Activated CD4-positive, alpha-beta T cell treated with anti-CD3 and anti-CD28 coated beads, Interleukin-2, amount 50 U/mL, for 1 hour (primary cell): ENCODE measurements around the gene PRKX.
"Not testable (repeated sequence)": the region's sequence is repeated elsewhere in the genome, so short reads cannot be mapped to it uniquely, and the experiment has no call there.

Source experiments
- DNase-seq: peaks from one replicate; pipeline ENCODE4 v3.0.0-alpha.2; 2020

Gene PRKX

DNA sequence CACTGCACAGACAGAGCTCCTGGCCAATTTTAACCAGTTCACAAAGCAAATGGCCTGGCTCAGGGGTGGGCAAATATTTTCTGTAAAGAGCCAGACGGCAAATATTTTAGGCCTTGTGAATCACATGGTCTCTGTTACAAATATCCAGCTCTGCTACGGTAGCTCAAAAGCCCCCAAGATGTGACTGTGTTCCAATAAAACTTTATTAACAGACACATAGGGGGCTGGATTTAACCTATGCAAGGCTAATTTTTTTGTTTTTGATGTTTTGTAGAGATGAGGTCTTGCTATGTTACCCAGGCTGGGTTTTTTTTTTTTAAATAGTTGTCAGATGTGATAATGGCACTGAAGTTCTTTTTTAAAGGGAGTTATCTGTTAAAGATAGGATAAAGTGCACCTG is 65.4 kb downstream of the PRKX start:
- DNase-seq, result no peak

DNA sequence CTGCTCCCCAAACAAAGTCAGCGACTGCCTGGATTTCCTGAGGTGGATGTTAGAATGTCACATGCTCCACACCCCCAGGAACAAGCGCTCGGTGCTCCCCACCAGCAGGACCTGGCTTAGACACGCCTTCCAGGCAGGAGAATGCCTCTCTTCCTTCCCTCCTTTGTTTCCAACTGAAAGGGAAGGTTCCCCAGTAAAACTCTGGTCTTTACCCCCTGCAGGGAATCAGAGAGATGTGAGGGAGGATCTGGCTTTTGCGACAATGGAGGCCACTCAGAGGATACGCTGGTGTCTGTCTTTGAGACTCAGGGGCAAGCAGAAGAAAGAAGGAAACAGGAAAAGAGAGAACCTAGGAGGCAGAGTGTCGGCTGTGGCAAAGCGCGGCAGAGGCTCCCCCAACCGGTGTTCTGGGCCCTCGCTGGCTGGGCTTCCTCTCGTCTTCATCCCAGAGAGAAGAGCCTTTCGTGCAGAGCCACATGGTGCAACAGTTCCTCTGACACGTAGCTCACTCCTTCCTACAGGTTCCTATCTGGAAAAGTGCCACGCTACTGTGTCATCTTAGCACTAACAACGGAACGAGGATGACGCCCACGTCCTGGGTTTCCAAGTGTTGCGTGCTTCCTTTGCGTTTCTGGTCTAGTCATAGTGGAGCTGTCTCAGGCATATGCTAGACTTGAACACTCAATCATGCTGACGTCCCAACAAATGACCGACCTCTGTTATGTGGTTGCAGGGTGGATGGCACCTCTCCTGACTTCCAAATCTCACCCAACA is 73.4 kb downstream of the PRKX start:
- DNase-seq, result not testable (repeated sequence)

DNA sequence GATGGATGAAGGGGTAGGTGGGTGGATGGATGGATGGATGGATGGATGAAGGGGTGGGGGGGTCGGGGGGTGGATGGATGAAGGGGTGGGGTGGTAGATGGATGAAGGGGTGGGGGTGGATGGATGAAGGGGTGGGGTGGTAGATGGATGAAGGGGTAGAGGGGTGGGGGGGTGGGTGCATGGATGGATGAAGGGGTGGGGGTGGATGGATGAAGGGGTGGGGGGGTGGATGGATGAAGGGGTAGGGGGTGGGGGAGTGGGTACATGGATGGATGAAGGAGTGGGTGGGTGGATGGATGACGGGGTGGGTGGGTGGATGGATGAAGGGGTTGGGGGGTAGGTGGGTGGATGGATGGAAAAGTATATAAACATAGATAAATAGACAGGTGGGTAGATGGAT is 74.2 kb downstream of the PRKX start:
- DNase-seq, result no peak

DNA sequence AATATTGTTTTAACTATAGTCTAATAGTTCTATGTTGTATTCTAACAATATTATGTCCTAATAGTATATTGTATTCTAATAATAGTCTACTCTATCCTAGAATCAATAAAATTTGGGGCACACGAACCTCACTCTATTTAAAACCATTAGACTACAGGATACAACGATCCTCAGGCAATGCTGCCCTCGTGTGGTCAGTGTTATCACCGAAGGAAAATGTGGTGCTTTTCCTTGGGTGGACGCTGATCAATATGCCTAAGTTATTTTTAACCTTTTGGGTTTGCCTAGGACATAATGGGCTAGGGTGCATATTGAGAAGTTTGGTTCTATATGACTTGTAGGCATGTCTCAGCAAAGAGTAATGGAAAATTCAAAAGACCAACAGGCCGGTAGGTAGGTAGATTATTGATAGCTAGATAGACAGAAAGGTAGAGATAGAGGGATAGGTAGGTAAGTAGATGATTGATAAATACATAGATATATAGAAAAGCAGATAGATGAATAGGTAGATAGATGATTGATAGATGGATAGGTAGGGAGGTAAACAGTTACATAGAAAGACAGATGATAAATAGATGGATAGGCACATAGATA is 75.1 kb downstream of the PRKX start:
- peak; percentile 9 for DNase-seq

DNA sequence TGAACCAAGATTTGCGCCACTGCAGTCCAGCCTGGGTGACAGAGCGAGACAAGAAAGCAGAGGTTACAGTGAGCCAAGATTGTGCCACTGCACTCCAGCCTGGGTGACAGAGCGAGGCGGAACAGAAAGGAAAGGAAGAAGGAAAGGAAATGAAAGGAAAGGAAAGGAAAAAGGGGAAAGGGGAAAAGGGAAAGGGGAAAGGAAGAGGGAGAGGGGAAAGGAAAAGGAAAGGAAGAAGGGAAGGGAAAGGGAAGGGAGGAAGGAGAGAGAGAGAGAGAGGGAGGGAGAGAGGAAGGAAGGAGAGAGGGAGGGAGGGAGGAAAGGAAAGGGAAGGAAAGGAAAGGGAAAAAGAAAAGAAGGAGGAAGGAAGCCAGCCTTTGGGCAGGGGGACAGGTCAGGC is 76.6 kb downstream of the PRKX start:
- DNase-seq, result no peak

DNA sequence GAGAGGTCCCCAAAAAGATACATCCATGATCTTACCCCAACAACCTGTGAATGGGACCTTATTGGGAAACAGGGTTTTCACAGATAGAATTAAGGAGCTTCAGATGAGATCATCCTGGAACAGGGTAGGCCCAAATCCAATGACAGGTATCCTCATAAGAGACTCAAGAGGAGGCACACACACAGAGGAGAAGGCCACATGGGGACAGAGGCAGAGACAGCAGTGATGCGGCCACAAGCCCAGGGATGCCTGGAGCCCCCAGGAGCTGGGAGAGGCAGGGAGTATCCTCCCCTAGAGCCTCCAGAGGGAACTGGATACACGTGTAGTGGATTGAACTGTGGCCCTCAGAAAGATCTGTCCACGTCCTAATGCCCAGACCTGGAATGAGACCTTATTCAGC is 82.3 kb downstream of the PRKX start:
- DNase-seq, result no peak

DNA sequence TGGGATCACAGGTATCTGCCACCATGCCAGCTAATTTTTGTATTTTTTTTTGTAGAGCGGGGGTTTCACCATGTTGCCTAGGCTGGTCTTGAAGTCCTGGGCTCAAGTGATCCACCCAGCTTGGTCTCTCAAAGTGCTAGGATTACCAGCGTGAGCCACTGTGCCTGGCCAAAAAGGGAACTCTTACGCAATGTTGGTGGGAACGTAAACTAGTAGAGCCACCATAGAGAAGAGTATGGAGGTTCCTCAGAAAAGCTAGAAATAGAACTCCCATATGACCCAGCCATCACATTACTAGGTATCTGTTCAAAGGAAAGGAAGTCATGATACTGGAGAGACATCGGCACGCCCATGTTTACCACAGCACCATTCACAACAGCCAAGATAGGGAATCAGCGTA is 85.9 kb downstream of the PRKX start:
- DNase-seq, result no peak

DNA sequence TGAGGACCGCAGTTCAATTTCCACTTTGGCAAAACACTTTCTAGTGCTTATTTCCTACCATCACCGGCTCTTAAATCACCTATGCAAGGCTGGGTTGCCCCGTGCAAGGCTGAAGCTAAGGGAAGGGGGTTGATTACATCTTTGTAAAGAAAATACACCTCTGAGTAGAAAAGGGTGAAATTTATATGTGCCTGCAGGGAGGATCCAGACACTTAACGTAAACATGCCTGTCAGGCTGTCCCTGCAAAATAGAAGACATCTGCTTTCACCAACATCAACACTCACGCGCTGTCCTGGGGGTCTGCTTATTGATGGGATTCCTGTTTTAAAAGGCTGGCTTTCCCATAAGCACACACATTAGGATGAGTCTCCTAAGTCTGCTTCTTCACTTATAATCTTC is 92.0 kb downstream of the PRKX start:
- no peak for DNase-seq

DNA sequence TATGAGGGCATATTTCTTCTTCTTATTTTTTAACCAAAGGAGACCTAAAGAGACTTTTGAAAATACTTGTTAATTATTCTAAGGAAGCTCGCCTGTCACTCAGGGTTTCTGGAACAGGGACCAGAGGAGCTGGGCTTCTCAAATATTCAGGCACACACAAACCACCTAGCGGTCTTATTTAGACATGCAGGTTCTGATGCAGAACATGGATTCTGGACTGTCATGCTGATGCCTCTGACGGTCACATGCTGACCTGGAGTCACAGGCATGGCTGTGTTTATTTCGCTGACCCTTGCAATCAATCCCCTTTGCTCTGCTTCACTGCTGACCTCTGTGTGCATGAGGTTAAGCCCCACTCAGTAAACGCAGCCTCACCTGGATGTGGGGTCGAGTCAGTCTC is 101.7 kb downstream of the PRKX start:
- not testable (repeated sequence) for DNase-seq

DNA sequence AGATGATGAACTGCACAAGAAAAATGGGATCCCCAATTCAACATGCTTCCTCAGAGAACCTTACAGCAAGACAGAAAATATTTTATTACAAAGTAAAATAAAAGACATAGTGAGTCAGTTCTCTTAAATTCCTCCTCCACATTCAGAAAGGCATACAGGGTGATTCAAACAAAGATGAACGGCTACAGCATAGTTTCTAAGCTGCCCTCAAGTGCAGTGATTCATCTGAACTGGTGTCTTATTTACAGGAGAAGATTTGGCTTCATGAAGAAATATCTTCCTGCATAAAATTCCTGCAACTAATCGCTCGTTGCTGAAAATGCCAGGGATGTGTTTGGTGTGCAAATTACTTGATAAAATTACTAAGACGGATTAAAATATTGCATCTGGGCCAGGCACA is 103.6 kb downstream of the PRKX start:
- no peak for DNase-seq

DNA sequence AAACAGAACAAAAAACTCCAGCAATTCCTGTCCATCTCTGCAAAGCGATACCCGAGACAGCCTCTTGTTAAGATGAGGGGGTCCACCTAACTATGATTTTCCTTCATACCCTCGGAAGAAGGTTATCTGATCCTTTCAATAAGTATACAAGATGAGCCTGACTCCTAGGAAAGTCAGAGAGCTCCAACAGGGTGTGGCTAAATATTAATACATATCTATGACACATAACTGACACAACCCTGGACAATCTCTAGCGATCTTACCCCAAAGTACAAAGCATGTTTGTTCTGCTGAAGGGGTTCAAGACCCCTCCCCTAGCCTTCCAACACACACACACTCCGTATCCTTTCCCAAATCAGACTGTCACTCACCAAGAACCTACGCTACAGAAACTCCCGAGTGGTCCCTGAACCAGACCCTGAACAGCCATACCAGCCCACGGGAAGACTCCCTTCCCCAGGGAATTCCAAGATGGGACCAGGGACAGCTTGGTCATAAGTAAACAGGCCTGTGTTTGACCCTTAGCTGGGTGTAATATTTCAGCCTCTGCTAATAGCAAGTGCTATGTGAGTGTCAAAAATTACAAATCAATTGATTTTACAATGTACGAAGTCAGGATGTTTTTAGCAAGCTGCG is 110.3 kb downstream of the PRKX start:
- DNase-seq, result no peak

DNA sequence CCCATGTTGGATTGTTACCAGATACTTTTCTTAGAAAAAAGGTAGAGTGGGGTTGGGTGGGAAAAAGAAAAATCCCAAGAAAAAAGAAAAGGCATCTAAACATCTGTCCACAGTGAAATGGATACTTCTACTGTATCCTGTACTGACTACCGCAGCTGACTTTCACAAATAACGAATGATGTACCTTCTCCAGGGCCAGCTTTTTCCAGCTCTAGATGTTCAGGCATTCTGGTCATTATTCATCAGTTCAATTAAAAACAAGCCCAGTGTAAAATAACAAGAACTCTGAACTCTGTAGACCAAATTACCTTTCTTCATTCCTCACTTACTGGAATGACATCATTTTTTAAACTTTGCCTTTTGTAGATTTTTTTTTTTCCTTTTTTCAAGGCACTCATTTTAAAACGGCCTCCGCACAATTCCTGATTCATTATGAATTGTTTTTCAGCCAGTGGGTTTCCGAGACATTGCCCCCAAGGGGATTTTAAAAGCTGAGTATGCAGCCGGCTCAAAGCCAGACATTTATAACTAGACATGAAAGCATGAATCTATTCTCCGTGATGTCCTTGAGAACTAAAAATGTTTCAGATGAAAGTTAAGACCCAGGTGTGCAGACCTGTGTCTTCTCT is 113.5 kb downstream of the PRKX start:
- DNase-seq, result no peak

DNA sequence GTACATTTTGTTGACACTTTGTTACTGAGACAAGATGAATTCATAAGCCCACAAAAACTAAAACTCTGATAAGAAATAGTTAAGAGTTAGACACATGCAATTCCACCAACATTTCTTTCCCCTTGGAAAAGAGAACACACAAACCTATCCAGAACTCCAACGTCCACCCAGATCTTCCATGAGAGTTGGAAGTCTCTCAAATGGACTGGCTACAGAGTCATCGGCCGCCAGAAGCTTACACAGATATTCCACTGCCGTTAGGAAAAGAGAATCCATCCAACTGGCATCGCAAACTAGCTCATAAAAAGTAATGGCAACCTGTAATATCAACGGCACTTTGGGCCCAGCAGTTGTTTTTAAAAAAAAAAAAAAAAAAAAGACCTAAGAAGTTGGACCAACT is 114.7 kb downstream of the PRKX start:
- no peak for DNase-seq

DNA sequence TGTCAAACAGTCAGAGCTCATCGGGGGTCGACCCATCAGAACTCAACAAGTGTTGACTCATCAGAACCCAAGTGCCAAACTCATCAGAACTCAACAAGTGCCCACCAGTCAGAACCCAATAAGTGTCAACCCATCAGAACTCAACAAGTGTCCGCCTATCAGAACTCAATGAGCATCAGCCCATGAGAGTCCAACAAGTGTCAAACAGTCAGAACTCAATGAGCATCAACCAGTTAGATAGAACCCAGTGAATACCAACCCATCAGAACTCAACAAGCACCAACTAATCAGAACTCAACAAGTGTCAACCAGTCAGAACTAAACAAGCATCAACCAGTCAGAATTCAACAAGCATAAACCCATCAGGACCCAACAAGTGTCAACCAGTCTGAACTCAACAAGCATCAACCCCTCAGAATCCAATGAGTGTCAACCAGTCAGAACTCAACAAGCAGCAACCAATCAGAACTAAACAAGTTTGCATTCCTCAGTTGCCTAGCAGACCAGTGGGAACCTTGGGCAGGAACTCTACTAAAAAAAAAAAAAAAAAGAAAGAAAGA is 115.3 kb downstream of the PRKX start:
- no peak for DNase-seq

DNA sequence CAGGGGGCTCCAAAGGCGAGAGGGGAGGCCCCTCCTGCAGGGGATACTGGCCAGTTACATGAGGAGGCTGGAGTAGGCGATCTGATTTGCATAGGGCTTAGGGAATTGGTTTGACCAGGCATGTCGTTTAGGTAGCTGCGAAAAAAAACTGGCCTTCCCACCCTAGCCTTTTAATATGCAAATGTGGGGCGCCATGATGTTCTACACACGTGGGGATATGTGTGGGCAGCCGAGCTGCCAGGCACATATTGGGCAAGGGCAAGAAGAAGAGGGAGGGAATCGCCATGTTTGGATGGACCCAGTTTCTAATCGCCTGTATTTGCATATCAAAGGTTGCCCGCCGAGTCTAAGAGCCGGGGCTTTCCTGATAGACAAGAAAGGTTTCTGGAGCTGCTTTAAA is 121.3 kb downstream of the PRKX start:
- no peak for DNase-seq

DNA sequence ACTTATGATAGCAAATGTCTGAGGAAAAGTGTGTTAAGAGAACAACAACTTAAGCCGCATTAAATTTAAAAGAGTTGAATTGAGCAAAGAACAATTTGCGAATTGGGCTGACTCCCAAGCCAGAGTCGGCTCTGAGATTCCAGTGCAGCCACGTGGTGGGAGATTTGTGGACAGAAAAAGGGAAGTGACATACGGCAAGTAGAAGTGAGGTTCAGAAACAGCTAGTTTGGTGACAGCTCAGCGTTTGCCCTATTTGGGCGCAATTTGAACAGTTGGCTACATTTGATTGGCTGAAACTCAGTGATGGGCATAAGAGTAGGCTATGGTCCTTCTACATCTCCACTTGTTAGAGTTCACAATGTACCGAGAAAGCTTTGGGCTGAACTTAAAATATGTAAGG is 124.0 kb downstream of the PRKX start:
- DNase-seq, result no peak

DNA sequence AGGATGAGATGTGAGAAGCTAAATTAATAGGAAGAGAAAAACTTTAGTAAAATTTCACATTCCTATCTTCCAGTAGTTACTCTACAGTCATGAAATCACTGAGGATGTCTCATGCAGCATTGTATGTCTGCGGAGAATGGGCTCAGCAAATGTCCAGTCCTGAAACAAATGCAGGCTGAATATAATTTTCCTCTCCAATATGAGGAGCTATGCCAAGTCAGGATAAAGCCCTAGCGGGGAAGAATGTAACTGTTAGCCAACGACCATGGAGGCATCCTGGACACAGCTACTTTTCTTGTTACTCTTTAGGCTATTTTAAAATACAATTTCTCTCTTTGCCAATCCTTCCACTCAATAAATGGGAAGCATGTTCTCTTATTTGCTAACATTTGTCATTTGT is 127.7 kb downstream of the PRKX start:
- no peak for DNase-seq

DNA sequence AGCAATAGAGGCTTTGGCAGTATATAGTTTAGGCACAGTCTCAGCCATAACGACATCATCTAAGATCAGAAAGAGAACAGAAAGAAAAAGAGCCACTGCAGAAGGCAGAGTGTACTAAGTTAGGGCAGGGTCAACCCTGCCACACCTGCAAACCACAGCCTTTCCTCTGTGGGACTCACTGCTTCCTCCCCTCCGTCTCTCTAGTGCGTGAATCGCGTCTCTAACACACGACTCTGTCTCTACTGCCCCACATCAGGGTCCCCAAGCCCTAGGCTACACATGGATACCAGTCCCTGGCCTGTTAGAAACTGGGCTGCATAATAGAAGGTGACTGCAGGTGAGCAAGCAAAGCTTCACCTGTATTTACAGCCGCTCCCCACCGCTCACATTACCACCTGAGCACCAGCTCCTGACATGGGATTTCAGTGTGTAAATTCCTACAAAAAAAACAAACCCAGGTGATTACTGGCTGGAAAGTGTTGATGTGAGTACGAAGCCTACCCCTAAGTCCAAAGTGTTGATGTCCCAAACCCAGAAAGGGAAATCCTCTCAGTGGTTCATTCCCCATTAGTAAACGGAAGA is 128.9 kb downstream of the PRKX start:
- no peak for DNase-seq

DNA sequence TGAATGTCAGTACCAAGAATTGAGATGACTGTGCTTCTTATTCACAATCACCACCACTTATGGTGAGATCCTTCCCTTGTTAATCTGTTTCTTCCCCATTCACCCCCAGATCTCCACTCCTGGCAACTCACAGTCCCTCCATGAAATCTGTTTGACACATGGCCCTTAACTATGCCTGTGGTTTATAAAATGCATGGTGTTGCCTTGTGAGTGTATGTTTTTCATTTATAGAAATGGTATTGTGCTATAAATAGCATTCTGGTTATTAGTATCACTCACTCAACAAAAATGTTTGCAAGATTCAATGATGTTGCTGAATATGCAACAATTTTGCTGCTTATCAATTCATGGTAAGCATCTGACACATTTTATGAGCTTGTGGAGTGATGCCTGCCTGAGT is 131.0 kb downstream of the PRKX start:
- no peak for DNase-seq

DNA sequence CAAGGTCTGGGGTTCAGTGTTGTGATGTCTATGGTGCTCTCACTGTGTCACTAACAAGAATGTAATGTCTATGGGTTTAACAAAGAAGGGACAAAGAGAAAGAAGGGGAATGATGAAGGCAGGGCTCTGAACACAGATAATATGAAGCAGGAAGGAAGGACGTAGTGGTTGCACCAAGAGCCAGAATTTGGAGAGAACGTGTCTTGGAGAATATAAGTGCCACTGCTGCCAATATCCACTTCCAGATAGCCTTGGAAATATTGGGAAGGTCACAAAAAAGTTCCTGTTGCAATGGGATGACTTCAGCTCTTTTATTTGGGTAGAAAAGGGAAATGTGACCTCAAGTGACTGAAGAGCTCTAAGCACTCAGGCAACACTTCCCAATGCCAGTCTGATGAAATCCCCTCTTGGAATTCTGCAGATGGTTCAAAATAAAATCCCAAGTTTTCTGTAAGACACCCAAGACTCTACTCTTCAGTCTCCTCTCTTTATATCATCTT is 131.8 kb downstream of the PRKX start:
- DNase-seq, result no peak

DNA sequence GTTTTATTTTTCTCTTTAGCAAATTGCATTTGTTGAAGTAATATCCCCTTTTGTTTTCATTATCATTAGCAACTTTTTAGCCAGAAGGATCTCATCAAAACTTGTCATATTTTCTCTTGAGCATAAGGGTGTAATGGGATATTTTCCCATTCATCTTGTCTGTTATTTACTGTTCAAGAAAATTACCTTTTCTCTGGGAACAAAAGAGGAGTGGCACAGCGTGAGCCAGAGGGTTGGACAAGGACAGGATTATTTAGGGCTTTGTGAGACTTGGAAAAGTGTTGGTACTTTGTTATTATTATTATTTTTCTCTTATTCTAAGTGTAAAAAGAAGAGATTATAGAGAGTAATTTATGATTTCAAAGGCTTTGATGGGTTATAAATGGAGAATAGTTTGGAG is 135.9 kb downstream of the PRKX start:
- no peak for DNase-seq

DNA sequence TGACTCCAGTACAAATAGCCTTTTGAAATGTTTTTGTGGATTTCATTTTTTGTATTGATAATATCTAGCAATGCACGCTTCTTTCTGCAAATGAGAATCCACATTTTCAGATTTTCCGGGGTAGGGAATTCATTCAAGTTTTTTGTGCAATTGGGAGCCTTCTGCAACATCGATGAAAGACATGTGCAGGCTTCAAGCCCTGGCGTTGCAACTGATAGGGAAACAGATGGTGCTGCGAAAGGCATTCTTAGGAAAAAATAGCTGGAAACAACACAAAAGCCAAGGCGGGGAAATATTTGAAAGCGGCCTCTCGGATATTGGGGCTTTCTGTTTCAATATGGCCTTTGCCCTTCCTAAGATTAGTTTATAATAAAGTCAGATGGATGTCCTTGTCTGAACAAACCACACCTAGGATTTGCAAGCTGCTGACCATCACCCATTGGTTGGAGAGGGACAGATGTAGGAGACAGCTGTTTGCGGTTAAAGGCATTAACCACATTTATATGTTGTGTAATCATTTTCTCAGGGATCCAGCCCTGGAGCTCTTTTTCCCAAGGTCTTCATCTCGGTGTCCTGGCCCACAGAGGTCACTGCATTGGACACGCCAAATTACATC is 136.5 kb downstream of the PRKX start:
- DNase-seq, result no peak

DNA sequence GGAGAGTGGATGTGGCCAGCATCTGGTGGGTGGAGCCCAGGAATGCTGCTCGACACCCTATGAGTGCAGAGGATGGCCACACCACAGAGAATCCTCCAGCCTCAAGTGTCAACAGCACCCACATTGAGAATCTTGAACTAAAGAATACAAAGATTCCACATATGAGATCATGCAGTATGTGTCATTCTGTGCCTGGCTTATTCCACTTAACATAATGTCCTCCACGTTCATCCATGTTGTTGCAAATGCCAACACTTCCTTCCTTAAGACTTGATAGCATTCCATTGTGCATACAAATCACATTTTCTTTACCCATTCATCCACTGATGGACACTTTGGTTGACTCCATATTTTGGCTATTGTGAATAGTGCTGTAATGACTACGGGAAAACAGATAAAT is 145.8 kb downstream of the PRKX start:
- DNase-seq, result no peak
